HepG2 (cell line): ENCODE measurements around the gene DOK1. TPM values are rescaled to one million over a fixed set of nuclear protein-coding genes. Genes with fewer than 3 reads are reported as not detected.

Experiments
- ATF4 ChIP-seq, 2 experiments: fragments of 450-650 bp in 1 of 2; sonication (generic) in 1 of 2; formaldehyde crosslinking; IDR thresholded peaks; 2 replicates each; pipeline versions ENCODE4 v1.5.0 to v1.8.0; 2020 to 2022; ENCODE audit warnings: mild to moderate bottlenecking in 1 of 2, missing genetic modification reagents in 1 of 2
- CBX2 ChIP-seq, 2 experiments: fragments of 200-600 bp in 1 of 2; sonication (generic); formaldehyde crosslinking in 1 of 2; IDR thresholded peaks; 2 replicates each; pipeline versions ENCODE4 v1.7.0 to v1.8.1; 2018 to 2022; ENCODE audit warnings: low read depth in 2 of 2, low read length in 1 of 2, mild to moderate bottlenecking in 1 of 2, missing genetic modification reagents in 1 of 2
- FOXC1 ChIP-seq: sonication (generic); formaldehyde crosslinking; IDR thresholded peaks from 2 replicates; pipeline ENCODE4 v1.8.0; 2022; ENCODE audit warnings: mild to moderate bottlenecking, missing genetic modification reagents, borderline replicate concordance
- GPN1 ChIP-seq: sonication (generic); formaldehyde crosslinking; IDR thresholded peaks from 2 replicates; pipeline ENCODE4 v1.5.1; 2020; ENCODE audit warnings: missing genetic modification reagents, borderline replicate concordance
- HDAC6 ChIP-seq: fragments of 200-600 bp; sonication (generic); IDR thresholded peaks from 2 replicates; pipeline ENCODE4 v1.7.0; 2017; ENCODE audit warnings: mild to moderate bottlenecking, antibody characterized with exemption, low read length, low read depth
- ISX ChIP-seq: sonication (generic); formaldehyde crosslinking; conservative IDR thresholded peaks from 2 replicates; pipeline ENCODE4 v1.5.0; 2020; ENCODE audit warnings: missing genetic modification reagents
- KDM2A ChIP-seq: sonication (generic); formaldehyde crosslinking; IDR thresholded peaks from 2 replicates; pipeline ENCODE4 v1.4.0; 2020; ENCODE audit warnings: low read depth, missing genetic modification reagents, borderline replicate concordance
- KDM6A ChIP-seq: IDR thresholded peaks from 2 replicates; pipeline ENCODE4 v1.6.1; 2016; ENCODE audit warnings: low read depth
- NPAS2 ChIP-seq: sonication (generic); formaldehyde crosslinking; IDR thresholded peaks from 2 replicates; pipeline ENCODE4 v1.8.0; 2022; ENCODE audit warnings: mild to moderate bottlenecking, missing genetic modification reagents, borderline replicate concordance
- RBM39 ChIP-seq: fragments of 200-400 bp; formaldehyde crosslinking; IDR thresholded peaks from one replicate; pipeline ENCODE4 v1.6.1; 2018; ENCODE audit warnings: antibody characterized with exemption, mild to moderate bottlenecking, low read depth, low read length; ENCODE audit not compliant: poor library complexity, severe bottlenecking
- REPIN1 ChIP-seq: sonication (generic); formaldehyde crosslinking; IDR thresholded peaks from 2 replicates; pipeline ENCODE4 v1.8.0; 2022; ENCODE audit warnings: missing genetic modification reagents, low read depth, mild to moderate bottlenecking, borderline replicate concordance
- SALL1 ChIP-seq: sonication (generic); formaldehyde crosslinking; IDR thresholded peaks from 2 replicates; pipeline ENCODE4 v1.8.0; 2022; ENCODE audit warnings: mild to moderate bottlenecking, missing genetic modification reagents
- SIX4 ChIP-seq: sonication (generic); formaldehyde crosslinking; IDR thresholded peaks from 2 replicates; pipeline ENCODE4 v1.4.0; 2020; ENCODE audit warnings: missing genetic modification reagents
- SP140L ChIP-seq: sonication (generic); formaldehyde crosslinking; IDR thresholded peaks from 2 replicates; pipeline ENCODE4 v1.4.0; 2020; ENCODE audit warnings: missing genetic modification reagents, borderline replicate concordance
- TBL1XR1 ChIP-seq: fragments of 150-350 bp; IDR thresholded peaks from 2 replicates; pipeline ENCODE4 v1.6.1; 2014; ENCODE audit warnings: borderline replicate concordance, low read length; ENCODE audit not compliant: partially characterized antibody
- ZFP91 ChIP-seq: sonication (generic); formaldehyde crosslinking; IDR thresholded peaks from 2 replicates; pipeline ENCODE4 v1.9.0; 2022; ENCODE audit warnings: missing genetic modification reagents, mild to moderate bottlenecking, borderline replicate concordance
- ZNF280B ChIP-seq: sonication (generic); formaldehyde crosslinking; IDR thresholded peaks from 2 replicates; pipeline ENCODE4 v1.5.0; 2020; ENCODE audit warnings: missing genetic modification reagents, mild to moderate bottlenecking, borderline replicate concordance
- ZNF350 ChIP-seq: sonication (generic); formaldehyde crosslinking; IDR thresholded peaks from 2 replicates; pipeline ENCODE4 v1.4.0; 2020; ENCODE audit warnings: mild to moderate bottlenecking, low read depth, missing genetic modification reagents, borderline replicate concordance
- ZNF552 ChIP-seq: sonication (generic); formaldehyde crosslinking; IDR thresholded peaks from 2 replicates; pipeline ENCODE4 v1.9.0; 2022; ENCODE audit warnings: missing genetic modification reagents, mild to moderate bottlenecking, borderline replicate concordance
- ZNF605 ChIP-seq: sonication (generic); formaldehyde crosslinking; IDR thresholded peaks from 2 replicates; pipeline ENCODE4 v1.8.0; 2022; ENCODE audit warnings: mild to moderate bottlenecking, missing genetic modification reagents
- ZNF644 ChIP-seq: IDR thresholded peaks from 2 replicates; pipeline ENCODE4 v1.6.1; 2016; ENCODE audit warnings: low read depth
- ZNF7 ChIP-seq: IDR thresholded peaks from 2 replicates; pipeline ENCODE4 v1.6.1; 2016; ENCODE audit warnings: missing biosample characterization, missing genetic modification reagents
- ZNF841 ChIP-seq: sonication (generic); formaldehyde crosslinking; IDR thresholded peaks from 2 replicates; pipeline ENCODE4 v1.8.1; 2023; ENCODE audit warnings: missing genetic modification reagents, borderline replicate concordance
- ZSCAN31 ChIP-seq: sonication (generic); formaldehyde crosslinking; IDR thresholded peaks from 2 replicates; pipeline ENCODE4 v1.5.0; 2020; ENCODE audit warnings: low read depth, mild to moderate bottlenecking, missing genetic modification reagents
- polyA plus RNA-seq, 8 experiments: library from polyadenylated mRNA; depleted of rRNA in 3 of 8; stranded (reverse) in 7 of 8; unstranded in 1 of 8; fragments of >200 nt; fragmentation: Illumina TruSeq in 4 of 8; extraction: Trizol in 4 of 8; gene quantifications; 2 replicates each; pipeline versions ENCODE4 v1.2.1 to v1.2.3, GENCODE V29; 2011 to 2016; ENCODE audit warnings: low read depth in 4 of 8, missing spikeins in 1 of 8, mixed read lengths in 1 of 8; ENCODE audit not compliant: insufficient read depth in 1 of 8
- total RNA-seq, 5 experiments: library from RNA; depleted of rRNA; stranded (reverse); fragments of >200 nt; fragmentation: Illumina TruSeq; extraction: Trizol; gene quantifications; 2 replicates each; pipeline ENCODE4 v1.2.3, GENCODE V29; 2016; ENCODE audit warnings: low read depth in 1 of 5

DOK1 gene
- total and polyA plus RNA-seq, 2 of the 13 experiments (the other 11 are each of a cell fraction or from before 2014, with no cell fraction given), result 0.53 to 0.74 TPM

DNA sequence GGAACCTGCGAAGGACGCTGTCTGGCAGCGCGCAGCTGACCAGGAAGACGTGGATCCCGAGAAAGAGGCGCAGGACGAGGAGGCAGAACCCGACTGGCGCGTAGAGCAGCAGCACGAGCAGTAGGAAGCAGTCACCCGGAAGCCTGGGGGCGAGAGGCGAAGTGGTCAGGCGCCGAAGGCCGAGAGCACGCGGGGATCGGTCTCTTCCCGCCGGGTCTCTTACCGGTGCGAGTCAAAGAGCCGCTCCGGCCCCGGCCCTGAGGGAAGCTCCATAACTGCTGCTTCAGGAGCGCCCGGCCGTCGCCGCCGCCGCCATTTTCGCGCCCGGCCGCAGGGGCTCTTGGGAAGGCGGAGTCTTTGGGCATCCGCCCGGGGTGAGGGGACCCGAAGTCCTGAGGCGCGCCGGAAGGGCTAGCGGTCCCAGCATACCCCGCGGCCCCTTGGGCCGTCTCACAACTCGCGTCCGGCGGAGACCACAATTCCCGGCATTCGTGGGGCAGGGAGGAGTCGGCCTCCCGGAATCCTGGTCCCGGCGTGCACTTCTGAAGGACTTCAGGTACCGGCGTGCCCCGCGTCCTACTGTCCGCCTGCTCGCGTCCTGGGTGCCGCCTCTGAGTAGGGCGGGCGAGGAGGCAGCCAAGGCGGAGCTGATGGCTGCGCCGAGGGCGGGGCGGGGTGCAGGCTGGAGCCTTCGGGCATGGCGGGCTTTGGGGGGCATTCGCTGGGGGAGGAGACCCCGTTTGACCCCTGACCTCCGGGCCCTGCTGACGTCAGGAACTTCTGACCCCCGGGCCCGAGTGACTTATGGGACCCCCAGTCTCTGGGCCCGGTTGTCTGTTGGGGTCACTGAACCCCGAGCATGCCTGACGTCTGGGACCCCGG is 24.9 kb upstream of the DOK1 start, which contains the start of the genes AUP1 and HTRA2 (continued):
- TF ChIP-seq ZFP91 (CRISPR knock-in tag) (peak; percentile 91; the same call in 1 of the 2 replicates), ZNF644 (CRISPR knock-in tag) (no peak), ZNF7 (no peak), FOXC1 (CRISPR knock-in tag) (peak; percentile 18; the same call in 1 of the 2 replicates), KDM6A (CRISPR knock-in tag) (no peak), REPIN1 (CRISPR knock-in tag) (peak; percentile 88), ZNF552 (peak; percentile 88; the same call in 1 of the 2 replicates), ZNF605 (CRISPR knock-in tag) (peak; percentile 97), ZSCAN31 (peak; percentile 87; the same call in 1 of the 2 replicates), RBM39 (peak; percentile 56), NPAS2 (CRISPR knock-in tag) (no peak), KDM2A (CRISPR knock-in tag) (peak; percentile 86; the same call in 1 of the 2 replicates), ZNF350 (CRISPR knock-in tag) (peak; percentile 79; the same call in 1 of the 2 replicates), SP140L (CRISPR knock-in tag) (no peak), CBX2 (IDR thresholded peaks at IDR 0.05; ENCODE audit: low read depth, low read length) (no peak), CBX2 (CRISPR knock-in tag; IDR thresholded peaks at IDR 0.05; ENCODE audit: low read depth) (no peak), ISX (no peak), ZNF280B (0 out of 2 replicates have a peak, but pooled peaks have one; percentile 8), GPN1 (CRISPR knock-in tag) (peak; percentile 24; the same call in 1 of the 2 replicates), HDAC6 (no peak), ATF4 (CRISPR knock-in tag; IDR thresholded peaks at IDR 0.05) (no peak; a peak in 1 of 4 replicates), SIX4 (CRISPR knock-in tag) (no peak), SALL1 (CRISPR knock-in tag) (peak; percentile 85), TBL1XR1 (peak; percentile 76), ZNF841 (no peak)
